Measurements from ENCODE around the gene GRK4. TPM values are rescaled to one million over a fixed set of nuclear protein-coding genes. Genes with fewer than 3 reads are reported as not detected.

GRK4 gene
- total RNA-seq, 1 experiment from 2014 or later = 3.7 TPM

- Histone ChIP-seq H3K27ac (ENCODE audit: low read length) (no peak overlapping the region), H3K27me3 (ENCODE audit: low read length) (no peaks in the 10 kb centered on the region), H3K4me1 (ENCODE audit: insufficient read depth, low read length) (no peaks in the 10 kb centered on the region), H3F3A (ENCODE audit: low read length, unreplicated experiment) (no peaks in the 10 kb centered on the region), H3K9ac (ENCODE audit: low read length) (no peak overlapping the region), H2AFZ (ENCODE audit: low read length) (no peak overlapping the region), H3K9me2 (replicated peaks; ENCODE audit: low read length) (no peaks in the 10 kb centered on the region), H3K4me2 (ENCODE audit: low read length) (no peak overlapping the region), H4K20me1 (ENCODE audit: low read length) (no peaks in the 10 kb centered on the region), H3K4me3 (ENCODE audit: low read length) (no peak overlapping the region), H3K36me3 (ENCODE audit: low read depth, low read length) (no peaks in the 10 kb centered on the region), H3K9me3 (ENCODE audit: low read length) (no peaks in the 10 kb centered on the region), H3K79me2 (ENCODE audit: low read length) (no peaks in the 10 kb centered on the region)
- ChIA-PET POLR2A (ENCODE audit: unreplicated experiment) (no interaction called here), CTCF (no interaction called here)
- DNase-seq (no peak), ATAC-seq (no peak)
- BruUV-seq (replicated peaks) = no TSS peak
- TF ChIP-seq EZH2 (IDR thresholded peaks at IDR 0.05; ENCODE audit: low read length, unreplicated experiment) (no peak), CTCF (conservative IDR thresholded peaks at IDR 0.05; ENCODE audit: low read depth, low read length) (no peak), EZH2phosphoT487 (IDR thresholded peaks at IDR 0.05; ENCODE audit: borderline replicate concordance, low read length) (no peak)
- intact Hi-C loops (cut with micrococcal nuclease) = no loop called here
Observed at GRCh38 chr4:3062471-3062870, 99.1 kb downstream of the GRK4 start.

GRCh38 chr4:3065551-3065950 lies 102.2 kb downstream of the GRK4 start:
- Histone ChIP-seq H3K27me3 (ENCODE audit: low read length) (no peaks in the 10 kb centered on the region), H3F3A (ENCODE audit: low read length, unreplicated experiment) (no peaks in the 10 kb centered on the region), H3K4me2 (ENCODE audit: low read length) (no peak overlapping the region), H3K9me3 (ENCODE audit: low read length) (no peaks in the 10 kb centered on the region), H3K27ac (ENCODE audit: low read length) (no peak overlapping the region), H3K9me2 (replicated peaks; ENCODE audit: low read length) (no peaks in the 10 kb centered on the region), H3K4me1 (ENCODE audit: insufficient read depth, low read length) (no peaks in the 10 kb centered on the region), H3K9ac (ENCODE audit: low read length) (no peak overlapping the region), H4K20me1 (ENCODE audit: low read length) (no peaks in the 10 kb centered on the region), H3K36me3 (ENCODE audit: low read depth, low read length) (no peaks in the 10 kb centered on the region), H2AFZ (ENCODE audit: low read length) (no peak overlapping the region), H3K79me2 (ENCODE audit: low read length) (no peaks in the 10 kb centered on the region), H3K4me3 (ENCODE audit: low read length) (no peak overlapping the region)
- DNase-seq (no peak), ATAC-seq (no peak)
- ChIA-PET POLR2A (ENCODE audit: unreplicated experiment) (no interaction called here), CTCF (interaction anchor here (0.5 kb wide), 1 partner anchor 38 kb away, joined by 3 read pairs; no protein-coding TSS in a partner anchor)
- intact Hi-C loops (cut with micrococcal nuclease) = no loop called here
- TF ChIP-seq EZH2 (IDR thresholded peaks at IDR 0.05; ENCODE audit: low read length, unreplicated experiment) (no peak), CTCF (conservative IDR thresholded peaks at IDR 0.05; ENCODE audit: low read depth, low read length) (no peak), EZH2phosphoT487 (IDR thresholded peaks at IDR 0.05; ENCODE audit: borderline replicate concordance, low read length) (no peak)
- BruUV-seq (replicated peaks) = no TSS peak

GRCh38 chr4:3066836-3067400 lies 103.5 kb downstream of the GRK4 start:
- Histone ChIP-seq H3K36me3 (ENCODE audit: low read depth, low read length) (no peaks in the 10 kb centered on the region), H3K4me3 (ENCODE audit: low read length) (no peak overlapping the region), H3K4me2 (ENCODE audit: low read length) (no peak overlapping the region), H3K79me2 (ENCODE audit: low read length) (no peaks in the 10 kb centered on the region), H3K9ac (ENCODE audit: low read length) (no peak overlapping the region), H3K9me2 (replicated peaks; ENCODE audit: low read length) (no peaks in the 10 kb centered on the region), H2AFZ (ENCODE audit: low read length) (no peak overlapping the region), H3K4me1 (ENCODE audit: insufficient read depth, low read length) (no peaks in the 10 kb centered on the region), H4K20me1 (ENCODE audit: low read length) (no peaks in the 10 kb centered on the region), H3F3A (ENCODE audit: low read length, unreplicated experiment) (no peaks in the 10 kb centered on the region), H3K27me3 (ENCODE audit: low read length) (no peaks in the 10 kb centered on the region), H3K9me3 (ENCODE audit: low read length) (no peaks in the 10 kb centered on the region), H3K27ac (ENCODE audit: low read length) (no peak overlapping the region)
- POLR2A ChIA-PET (ENCODE audit: unreplicated experiment) = no interaction called here
- DNase-seq = no peak
- BruUV-seq (replicated peaks) = no TSS peak
- CTCF ChIA-PET = no interaction called here
- intact Hi-C loops (cut with micrococcal nuclease) = no loop called here
- TF ChIP-seq CTCF (conservative IDR thresholded peaks at IDR 0.05; ENCODE audit: low read depth, low read length) (no peak), EZH2 (IDR thresholded peaks at IDR 0.05; ENCODE audit: low read length, unreplicated experiment) (no peak), EZH2phosphoT487 (IDR thresholded peaks at IDR 0.05; ENCODE audit: borderline replicate concordance, low read length) (no peak)
- ATAC-seq = no peak

All from PC-3 (cell line).